Measurements from ENCODE around the gene NTSR1. TPM values are rescaled to one million over a fixed set of nuclear protein-coding genes. Genes with fewer than 3 reads are reported as not detected.

Gene NTSR1
- total RNA-seq, 4 donors from 2014 or later, result 0.67 TPM; not detected in 3

DNA sequence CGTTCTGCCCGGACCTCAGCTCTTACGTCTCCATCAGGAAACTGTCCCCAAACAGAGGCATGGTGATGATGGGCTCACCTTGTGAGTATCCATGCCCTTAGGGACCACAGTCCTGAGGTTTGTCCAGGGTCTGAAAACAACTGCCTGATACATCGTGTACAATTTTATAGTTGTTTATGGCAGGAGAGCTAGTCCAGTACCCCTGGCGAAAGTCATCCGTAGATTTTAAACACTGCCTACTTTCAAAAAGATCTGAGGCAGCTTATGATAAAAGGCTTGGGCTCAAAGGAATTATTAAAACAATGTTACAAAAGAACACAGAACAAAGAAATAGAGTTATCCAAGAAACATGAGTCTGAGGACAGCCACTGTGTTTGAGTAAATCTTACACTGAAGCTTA, 14.0 kb downstream of the NTSR1 start:
- DNase-seq, result no peak
- H3K27ac ChIP-seq, result no peak overlapping the region
- TF ChIP-seq POLR2A (IDR thresholded peaks at IDR 0.05), result no peak
- TF ChIP-seq, protein P1, sequence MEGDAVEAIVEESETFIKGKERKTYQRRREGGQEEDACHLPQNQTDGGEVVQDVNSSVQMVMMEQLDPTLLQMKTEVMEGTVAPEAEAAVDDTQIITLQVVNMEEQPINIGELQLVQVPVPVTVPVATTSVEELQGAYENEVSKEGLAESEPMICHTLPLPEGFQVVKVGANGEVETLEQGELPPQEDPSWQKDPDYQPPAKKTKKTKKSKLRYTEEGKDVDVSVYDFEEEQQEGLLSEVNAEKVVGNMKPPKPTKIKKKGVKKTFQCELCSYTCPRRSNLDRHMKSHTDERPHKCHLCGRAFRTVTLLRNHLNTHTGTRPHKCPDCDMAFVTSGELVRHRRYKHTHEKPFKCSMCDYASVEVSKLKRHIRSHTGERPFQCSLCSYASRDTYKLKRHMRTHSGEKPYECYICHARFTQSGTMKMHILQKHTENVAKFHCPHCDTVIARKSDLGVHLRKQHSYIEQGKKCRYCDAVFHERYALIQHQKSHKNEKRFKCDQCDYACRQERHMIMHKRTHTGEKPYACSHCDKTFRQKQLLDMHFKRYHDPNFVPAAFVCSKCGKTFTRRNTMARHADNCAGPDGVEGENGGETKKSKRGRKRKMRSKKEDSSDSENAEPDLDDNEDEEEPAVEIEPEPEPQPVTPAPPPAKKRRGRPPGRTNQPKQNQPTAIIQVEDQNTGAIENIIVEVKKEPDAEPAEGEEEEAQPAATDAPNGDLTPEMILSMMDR (IDR thresholded peaks at IDR 0.05), result no peak
- intact Hi-C loops (cut with DNase I), result no loop called here
- H3K4me3 ChIP-seq (replicated peaks in 1 of 3), result no peak overlapping the region
- no peaks in the 10 kb centered on the region for H3K36me3 ChIP-seq
- no peaks in the 10 kb centered on the region for H3K9me3 ChIP-seq
- WGBS, 2 donors, result 82 to 93% methylated on average over 6 of the region's 6 CpGs
- no peaks in the 10 kb centered on the region for H3K27me3 ChIP-seq
- H3K4me1 ChIP-seq, result no peaks in the 10 kb centered on the region

DNA sequence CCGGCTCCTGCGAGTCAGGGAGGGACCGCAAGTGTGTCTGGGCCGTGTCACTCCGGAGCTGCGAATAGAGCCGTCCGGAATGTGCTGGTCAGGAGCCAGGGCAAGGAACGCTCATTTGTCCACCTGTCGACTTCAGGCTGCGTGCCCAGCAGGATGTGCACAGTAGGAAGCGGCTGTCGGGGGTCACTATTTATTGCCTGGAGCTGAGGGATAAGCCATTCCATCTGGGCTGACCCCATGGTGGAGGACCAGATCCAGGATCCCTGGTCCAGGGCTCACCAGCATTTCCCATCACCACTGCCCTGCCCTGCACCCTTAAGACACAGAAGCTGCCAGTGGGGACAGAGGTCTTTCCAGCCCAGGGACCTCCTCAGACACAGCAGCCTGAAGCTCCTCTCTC, 14.7 kb downstream of the NTSR1 start:
- TF ChIP-seq, protein P1 (IDR thresholded peaks at IDR 0.05), result no peak
- no peak for TF ChIP-seq POLR2A (IDR thresholded peaks at IDR 0.05)
- no peak overlapping the region for H3K27ac ChIP-seq
- H3K27me3 ChIP-seq, result no peaks in the 10 kb centered on the region
- H3K36me3 ChIP-seq, result no peaks in the 10 kb centered on the region
- peak in 1 of 2 donors; percentile 12 for DNase-seq
- H3K4me3 ChIP-seq (replicated peaks in 1 of 3), result no peak overlapping the region
- H3K9me3 ChIP-seq, result no peaks in the 10 kb centered on the region
- no peaks in the 10 kb centered on the region for H3K4me1 ChIP-seq
- intact Hi-C loops (cut with DNase I), result no loop called here
- WGBS, 2 donors, result 43 to 51% methylated on average over 6 to 11 of the region's 13 CpGs

DNA sequence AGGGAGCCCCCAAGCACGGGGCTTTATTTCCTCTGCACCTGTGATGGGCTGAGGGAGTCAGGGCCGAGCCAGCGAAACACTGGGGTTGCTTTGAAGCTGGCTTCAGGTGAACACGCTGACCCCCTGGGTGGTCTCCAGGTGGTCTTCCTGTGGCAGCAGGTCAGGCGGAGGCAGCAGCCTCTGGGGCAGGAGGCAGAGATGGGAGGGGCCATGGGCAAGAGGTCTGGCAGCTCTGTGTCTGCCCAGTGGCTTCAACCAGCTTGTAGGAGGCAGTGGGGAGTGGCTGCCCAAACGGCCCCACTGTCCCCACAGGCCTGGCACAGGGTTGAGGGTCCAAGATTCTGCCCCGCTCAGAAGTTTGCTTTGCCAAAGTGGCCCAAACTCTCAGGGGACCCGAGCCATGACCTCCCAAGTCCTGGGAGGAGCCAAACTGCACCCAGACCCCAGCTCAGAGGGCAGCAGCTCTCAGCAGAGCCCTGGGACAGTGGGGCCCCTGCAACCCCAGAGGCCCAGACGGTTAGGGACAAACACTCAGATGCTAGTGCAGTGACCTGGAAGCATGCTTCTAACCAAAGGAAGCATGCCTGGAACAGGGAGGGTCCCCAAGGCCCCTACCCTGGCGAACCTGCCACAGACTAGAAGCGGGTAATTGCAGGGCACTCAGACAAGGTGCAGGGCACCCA, 15.3 kb downstream of the NTSR1 start:
- Histone ChIP-seq H3K27ac (no peak overlapping the region), H3K27me3 (no peaks in the 10 kb centered on the region)
- no peak for DNase-seq

DNA sequence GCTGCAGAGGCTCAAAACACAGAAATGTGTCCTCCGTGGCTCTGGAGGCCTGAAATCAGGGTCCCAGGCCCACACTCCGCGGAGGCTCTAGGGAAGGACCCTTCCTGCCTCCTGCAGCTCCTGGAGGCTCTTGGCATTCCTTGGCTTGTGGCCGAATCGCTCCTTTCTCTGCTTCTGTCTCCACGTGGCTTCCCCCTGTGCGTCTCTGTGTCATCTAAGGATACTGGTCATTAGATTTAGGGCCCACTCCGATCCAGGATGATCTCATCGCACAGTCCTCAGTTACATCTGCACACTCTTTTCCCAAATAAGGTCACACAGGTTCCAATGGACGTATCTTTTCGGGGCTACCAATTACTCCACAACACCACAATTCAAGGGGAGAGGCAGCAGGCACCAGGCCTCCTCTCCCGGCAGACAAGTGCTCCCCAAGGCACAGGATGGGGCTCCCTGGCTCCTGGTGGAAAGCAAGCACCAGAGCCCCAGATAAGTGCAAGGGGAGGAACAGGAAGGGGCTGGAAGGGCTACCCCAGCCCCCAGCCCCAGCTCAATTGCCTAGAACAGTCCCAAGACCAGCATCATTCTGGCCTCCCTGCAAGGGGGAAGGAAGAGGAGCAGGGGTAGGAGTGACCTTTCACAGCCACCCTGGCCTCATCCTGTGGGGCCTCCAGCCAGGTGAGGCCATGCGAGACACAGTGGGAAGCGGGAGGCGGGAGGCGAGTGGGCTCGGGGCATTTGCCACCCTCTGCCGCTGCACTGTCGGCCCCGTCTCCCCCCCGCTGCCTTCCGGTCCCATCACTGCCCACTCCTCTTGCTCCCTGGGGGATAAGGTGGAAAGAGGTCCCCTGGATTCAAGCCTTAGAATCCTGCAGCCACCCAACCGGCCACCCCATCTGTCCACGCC, 16.3 kb downstream of the NTSR1 start:
- Histone ChIP-seq H3K4me1 (no peaks in the 10 kb centered on the region), H3K36me3 (no peaks in the 10 kb centered on the region), H3K27ac (no peak overlapping the region), H3K27me3 (no peaks in the 10 kb centered on the region), H3K4me3 (replicated peaks in 1 of 3) (no peak overlapping the region), H3K9me3 (no peaks in the 10 kb centered on the region)
- no peak for DNase-seq
- no peak for TF ChIP-seq POLR2A (IDR thresholded peaks at IDR 0.05)
- TF ChIP-seq, protein P1 (IDR thresholded peaks at IDR 0.05), result no peak
- intact Hi-C loops (cut with DNase I), result no loop called here
- 83 to 84% methylated on average over 23 to 24 of the region's 24 CpGs for WGBS, 2 donors

More for the DNA sequence above, 15.3 kb downstream of the NTSR1 start:
- Histone ChIP-seq H3K4me3 (replicated peaks in 1 of 3) (no peak overlapping the region), H3K36me3 (no peaks in the 10 kb centered on the region), H3K4me1 (no peaks in the 10 kb centered on the region), H3K9me3 (no peaks in the 10 kb centered on the region)
- intact Hi-C loops (cut with DNase I), result no loop called here
- TF ChIP-seq POLR2A (IDR thresholded peaks at IDR 0.05), result no peak
- TF ChIP-seq, protein P1 (IDR thresholded peaks at IDR 0.05), result no peak
- 27 to 72% methylated on average over 5 to 8 of the region's 11 CpGs for WGBS, 2 donors
